Uterus (tissue), 4 donors: ENCODE data around the gene CYP2C9. TPM values are rescaled to one million over a fixed set of nuclear protein-coding genes. Genes with fewer than 3 reads are reported as not detected.
"Not testable (repeated sequence)": the region's sequence is repeated elsewhere in the genome, so short reads cannot be mapped to it uniquely, and the experiment has no call there.

Source experiments
- DNase-seq, 2 donors: peaks; one replicate each; pipeline ENCODE4 v3.0.0-alpha.2; 2019 to 2020
- H3K27ac ChIP-seq, 2 donors: fragments of 200-600 bp; sonication (generic); 1 replicate in 1 of 2; 2 replicates in 1 of 2; pipeline ENCODE4 v1.5.1; 2016 to 2018
- H3K27me3 ChIP-seq, 2 donors: fragments of 200-600 bp; sonication (generic); one replicate each; pipeline ENCODE4 v1.5.1; 2018 to 2019; ENCODE audit warnings: control low read depth in 1 of 2
- H3K36me3 ChIP-seq, 2 donors: fragments of 200-600 bp; sonication (generic); one replicate each; pipeline ENCODE4 v1.5.1; 2019; ENCODE audit warnings: control low read depth in 1 of 2
- H3K4me1 ChIP-seq, 2 donors: fragments of 200-600 bp; sonication (generic); one replicate each; pipeline ENCODE4 v1.5.1; 2018 to 2019; ENCODE audit warnings: control low read depth in 1 of 2
- H3K4me3 ChIP-seq, 2 donors: fragments of 200-600 bp; sonication (generic); 1 replicate in 1 of 2; 2 replicates in 1 of 2; pipeline ENCODE4 v1.5.1; 2018 to 2019; ENCODE audit warnings: mild to moderate bottlenecking in 1 of 2
- H3K9me3 ChIP-seq, 2 donors: fragments of 200-600 bp; sonication (generic); one replicate each; pipeline ENCODE4 v1.5.1; 2019; ENCODE audit warnings: control low read depth in 1 of 2
- POLR2A ChIP-seq, 2 donors: fragments of 450-650 bp; IDR thresholded peaks; one replicate each; pipeline ENCODE4 v1.6.1; 2016; ENCODE audit warnings: antibody characterized with exemption in 2 of 2, mild to moderate bottlenecking in 1 of 2, moderate library complexity in 1 of 2
- intact Hi-C: fragments of 100-400 bp; cut with DNase I; formaldehyde crosslinking; loops from one replicate; pipeline ENCODE4 v1.15.1; 2023; ENCODE audit warnings: low total_unique reads
- total RNA-seq, 4 donors: library from RNA; depleted of rRNA in 3 of 4; stranded (reverse); fragments of >200 nt in 3 of 4; gene quantifications; one replicate each; pipeline versions ENCODE4 v1.1.0 to v1.2.4, GENCODE V29; 2014 to 2023
- TF ChIP-seq, protein P1 (sequence below), 4 experiments: fragments of 200-600 bp in 2 of 4; fragments of 450-650 bp in 2 of 4; sonication (generic) in 2 of 4; IDR thresholded peaks; one replicate each; pipeline ENCODE4 v1.5.1; 2016 to 2019; ENCODE audit warnings: antibody characterized with exemption in 4 of 4, mild to moderate bottlenecking in 2 of 4, moderate library complexity in 1 of 4
- donor health status: DM: yes; HTN: yes; CAD: no.

The CYP2C9 gene
- total RNA-seq, 4 donors from 2014 or later, result not detected

DNA sequence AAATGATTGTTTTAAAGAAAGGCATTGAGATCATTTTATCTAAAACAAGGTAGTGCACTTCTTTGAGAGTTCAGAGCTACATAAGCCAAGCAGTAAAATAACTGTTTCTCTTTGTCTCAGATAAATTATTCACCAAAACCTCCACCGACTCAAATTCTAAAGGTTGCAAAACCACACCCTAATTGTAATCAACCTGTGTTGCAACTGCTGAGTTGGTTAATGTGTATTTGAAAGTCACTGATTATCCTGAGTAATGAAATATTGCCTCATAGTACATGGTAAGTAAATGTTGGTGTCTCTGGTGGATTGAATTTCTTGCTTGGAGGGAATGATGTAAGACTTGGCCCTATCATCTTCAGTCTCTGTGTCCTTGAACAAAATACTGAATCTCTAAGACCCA, 35.9 kb upstream of the CYP2C9 start:
- H3K9me3 ChIP-seq, result no peaks in the 10 kb centered on the region
- no peak overlapping the region for H3K27ac ChIP-seq

DNA sequence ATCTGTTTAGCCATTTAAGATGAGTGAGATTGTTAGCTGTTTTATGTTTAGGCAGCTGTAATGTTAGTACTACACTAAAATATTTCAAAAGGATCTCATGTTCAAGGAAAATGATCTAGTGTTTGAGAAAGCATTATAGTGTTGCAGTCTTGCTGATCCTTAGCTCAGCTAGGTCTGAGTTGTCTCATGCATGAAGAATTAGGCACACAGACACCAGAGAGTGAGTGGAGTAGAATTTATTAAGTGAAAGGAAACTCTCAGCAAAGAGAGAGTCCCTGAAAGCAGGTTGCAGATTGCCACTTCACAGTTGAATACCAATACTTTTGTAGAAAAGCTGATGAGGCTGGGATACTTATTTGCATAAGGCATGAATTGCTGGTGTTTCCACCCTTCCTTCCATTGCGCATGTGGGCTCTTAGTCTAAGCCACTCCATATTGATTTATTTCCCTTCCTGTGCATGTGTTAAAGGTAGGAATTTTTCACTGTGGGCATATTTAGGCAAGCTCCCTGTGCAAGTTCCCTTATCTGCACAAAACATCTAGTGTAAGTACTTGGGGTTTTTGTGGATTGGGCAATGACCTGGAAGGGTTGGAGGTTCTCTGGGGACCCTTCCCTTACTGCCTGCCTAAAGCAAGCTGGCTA, 33.8 kb upstream of the CYP2C9 start:
- DNase-seq, H3K4me1 ChIP-seq, H3K36me3 ChIP-seq, intact Hi-C loops, H3K9me3 ChIP-seq, H3K27me3 ChIP-seq, H3K4me3 ChIP-seq, H3K27ac ChIP-seq: not testable (repeated sequence)

More for the DNA sequence above, 35.9 kb upstream of the CYP2C9 start:
- no peaks in the 10 kb centered on the region for H3K36me3 ChIP-seq
- intact Hi-C loops, result no loop called here
- no peaks in the 10 kb centered on the region for H3K4me1 ChIP-seq
- H3K4me3 ChIP-seq, result no peak overlapping the region
- H3K27me3 ChIP-seq, result no peaks in the 10 kb centered on the region
- no peak for TF ChIP-seq POLR2A (IDR thresholded peaks at IDR 0.05)
- TF ChIP-seq, protein P1, sequence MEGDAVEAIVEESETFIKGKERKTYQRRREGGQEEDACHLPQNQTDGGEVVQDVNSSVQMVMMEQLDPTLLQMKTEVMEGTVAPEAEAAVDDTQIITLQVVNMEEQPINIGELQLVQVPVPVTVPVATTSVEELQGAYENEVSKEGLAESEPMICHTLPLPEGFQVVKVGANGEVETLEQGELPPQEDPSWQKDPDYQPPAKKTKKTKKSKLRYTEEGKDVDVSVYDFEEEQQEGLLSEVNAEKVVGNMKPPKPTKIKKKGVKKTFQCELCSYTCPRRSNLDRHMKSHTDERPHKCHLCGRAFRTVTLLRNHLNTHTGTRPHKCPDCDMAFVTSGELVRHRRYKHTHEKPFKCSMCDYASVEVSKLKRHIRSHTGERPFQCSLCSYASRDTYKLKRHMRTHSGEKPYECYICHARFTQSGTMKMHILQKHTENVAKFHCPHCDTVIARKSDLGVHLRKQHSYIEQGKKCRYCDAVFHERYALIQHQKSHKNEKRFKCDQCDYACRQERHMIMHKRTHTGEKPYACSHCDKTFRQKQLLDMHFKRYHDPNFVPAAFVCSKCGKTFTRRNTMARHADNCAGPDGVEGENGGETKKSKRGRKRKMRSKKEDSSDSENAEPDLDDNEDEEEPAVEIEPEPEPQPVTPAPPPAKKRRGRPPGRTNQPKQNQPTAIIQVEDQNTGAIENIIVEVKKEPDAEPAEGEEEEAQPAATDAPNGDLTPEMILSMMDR (IDR thresholded peaks at IDR 0.05), result no peak
- DNase-seq, result no peak

DNA sequence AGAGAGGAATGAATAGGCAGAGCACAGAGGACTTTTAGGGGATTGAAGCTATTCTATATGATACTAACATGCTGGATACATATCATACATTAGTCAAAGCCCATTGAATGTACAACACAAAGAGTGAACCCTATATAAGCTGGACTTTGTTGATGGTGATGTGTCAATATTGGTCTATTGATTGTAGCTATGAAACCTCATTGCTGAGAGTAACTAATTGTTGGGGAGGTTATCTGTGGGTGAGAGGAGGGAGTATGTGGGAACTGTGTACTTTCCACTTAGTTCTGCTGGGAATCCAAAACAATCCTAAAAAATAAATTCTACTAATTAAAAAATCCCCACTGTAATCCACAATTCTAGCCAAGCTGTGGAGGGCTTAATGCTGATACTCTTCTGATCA, 22.0 kb upstream of the CYP2C9 start:
- H3K4me1 ChIP-seq, result no peaks in the 10 kb centered on the region
- intact Hi-C loops, result no loop called here
- H3K27me3 ChIP-seq, result no peaks in the 10 kb centered on the region
- DNase-seq, result no peak
- no peaks in the 10 kb centered on the region for H3K9me3 ChIP-seq
- no peak overlapping the region for H3K27ac ChIP-seq
- no peak overlapping the region for H3K4me3 ChIP-seq
- H3K36me3 ChIP-seq, result no peaks in the 10 kb centered on the region
- TF ChIP-seq, protein P1 (IDR thresholded peaks at IDR 0.05), result no peak
- no peak for TF ChIP-seq POLR2A (IDR thresholded peaks at IDR 0.05)

DNA sequence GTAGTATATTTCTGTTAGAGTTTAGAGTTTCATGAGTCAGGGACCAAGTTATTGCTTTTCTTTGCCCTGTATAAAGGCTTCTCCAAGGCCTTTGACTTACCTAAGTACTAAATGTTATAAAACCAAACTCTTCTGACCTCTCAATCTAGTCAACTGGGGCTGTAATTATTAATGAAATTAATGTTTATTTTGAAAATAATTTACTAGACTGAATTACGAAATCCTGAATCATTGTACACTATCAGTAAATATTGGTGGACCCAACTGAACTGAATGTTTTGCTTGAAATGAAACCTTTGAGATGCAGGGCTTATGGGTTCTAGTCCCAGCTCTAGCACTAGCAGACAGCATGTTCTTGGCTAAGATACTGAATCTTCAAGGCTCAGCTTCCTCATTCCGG, 1.7 kb upstream of the CYP2C9 start:
- no peaks in the 10 kb centered on the region for H3K27me3 ChIP-seq
- H3K36me3 ChIP-seq, result no peaks in the 10 kb centered on the region

DNA sequence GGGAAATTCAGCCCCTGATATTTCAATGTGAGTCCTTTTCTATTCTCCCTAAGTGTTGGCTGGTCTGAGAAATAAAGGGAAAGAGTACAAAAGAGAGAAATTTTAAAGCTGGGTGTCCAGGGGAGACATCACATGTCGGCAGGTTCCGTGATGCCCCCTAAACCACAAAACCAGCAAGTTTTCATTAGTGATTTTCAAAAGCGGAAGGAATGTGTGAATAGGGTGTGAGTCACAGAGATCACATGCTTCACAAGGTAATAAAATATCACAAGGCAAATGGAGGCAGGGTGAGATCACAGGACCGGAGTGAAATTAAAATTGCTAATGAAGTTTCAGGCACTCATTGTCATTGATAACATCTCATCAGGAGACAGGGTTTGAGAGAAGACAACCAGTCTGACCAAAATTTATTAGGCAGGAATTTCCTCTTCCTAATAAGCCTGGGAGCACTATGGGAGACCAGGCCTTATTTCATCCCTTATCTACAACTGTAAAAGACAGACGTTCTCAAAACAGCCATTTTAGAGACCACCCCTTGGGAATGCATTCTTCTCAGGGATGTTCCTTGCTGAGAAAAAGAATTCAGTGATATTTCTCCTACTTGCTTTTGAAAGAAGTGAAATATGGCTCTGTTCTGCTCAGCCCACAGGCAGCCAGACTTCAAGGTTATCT, 5.1 kb downstream of the CYP2C9 start:
- H3K4me1 ChIP-seq, DNase-seq, H3K36me3 ChIP-seq, H3K27ac ChIP-seq, intact Hi-C loops, H3K27me3 ChIP-seq, H3K9me3 ChIP-seq, H3K4me3 ChIP-seq: not testable (repeated sequence)

More for the DNA sequence above, 1.7 kb upstream of the CYP2C9 start:
- Histone ChIP-seq H3K4me1 (no peaks in the 10 kb centered on the region), H3K9me3 (no peaks in the 10 kb centered on the region), H3K4me3 (no peak overlapping the region), H3K27ac (no peak overlapping the region)
- DNase-seq, result no peak
- TF ChIP-seq, protein P1 (IDR thresholded peaks at IDR 0.05), result no peak
- no peak for TF ChIP-seq POLR2A (IDR thresholded peaks at IDR 0.05)
- intact Hi-C loops, result no loop called here

DNA sequence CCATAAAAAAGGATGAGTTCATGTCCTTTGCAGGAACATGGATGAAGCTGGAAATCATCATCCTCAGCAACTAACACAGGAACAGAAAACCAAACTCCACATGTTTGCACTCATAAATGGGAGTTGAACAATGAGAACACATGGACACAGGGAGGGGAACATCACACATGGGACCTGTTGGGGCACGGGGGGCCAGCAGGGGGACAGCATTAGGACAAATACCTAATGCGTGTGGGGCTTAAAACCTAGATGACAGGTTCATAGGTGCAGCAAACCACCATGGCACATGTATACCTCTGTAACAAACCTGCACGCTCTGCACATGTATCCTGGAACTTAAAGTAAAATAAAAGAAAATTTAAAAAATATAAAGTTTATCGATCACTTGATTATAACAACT, 7.7 kb downstream of the CYP2C9 start:
- DNase-seq, intact Hi-C loops, H3K27me3 ChIP-seq, H3K27ac ChIP-seq, H3K4me3 ChIP-seq, H3K4me1 ChIP-seq, H3K9me3 ChIP-seq, H3K36me3 ChIP-seq: not testable (repeated sequence)
